ENCODE data around the gene MTM1. TPM values are rescaled to one million over a fixed set of nuclear protein-coding genes. Genes with fewer than 3 reads are reported as not detected.

MTM1 gene
- total RNA-seq, 4 donors from 2014 or later = 16.3 to 50.0 (median 22.8) TPM

GRCh38 chrX:150616863-150617198 lies 48.4 kb downstream of the MTM1 start:
- Histone ChIP-seq H3K4me3 (replicated peaks in 1 of 3) (no peak overlapping the region), H3K9me3 (no peaks in the 10 kb centered on the region), H3K27me3 (no peaks in the 10 kb centered on the region), H3K4me1 (no peaks in the 10 kb centered on the region), H3K36me3 (no peaks in the 10 kb centered on the region), H3K27ac (no peak overlapping the region)
- intact Hi-C loops (cut with DNase I) = no loop called here
- WGBS, 2 donors = 85 to 90% methylated on average over 2 of the region's 2 CpGs
- TF ChIP-seq CTCF (IDR thresholded peaks at IDR 0.05) (no peak), POLR2A (IDR thresholded peaks at IDR 0.05) (no peak)
- DNase-seq = no peak

GRCh38 chrX:150621652-150622051 lies 53.2 kb downstream of the MTM1 start:
- H3K4me1 ChIP-seq = no peaks in the 10 kb centered on the region
- intact Hi-C loops (cut with DNase I) = no loop called here
- H3K36me3 ChIP-seq = no peaks in the 10 kb centered on the region
- TF ChIP-seq POLR2A (IDR thresholded peaks at IDR 0.05) = no peak
- no peak for TF ChIP-seq CTCF (IDR thresholded peaks at IDR 0.05)
- 90 to 93% methylated on average over 2 of the region's 2 CpGs for WGBS, 2 donors
- H3K9me3 ChIP-seq = no peaks in the 10 kb centered on the region
- H3K4me3 ChIP-seq (replicated peaks in 1 of 3) = no peak overlapping the region
- DNase-seq = no peak
- no peaks in the 10 kb centered on the region for H3K27me3 ChIP-seq
- H3K27ac ChIP-seq = no peak overlapping the region

GRCh38 chrX:150623583-150623982 lies 55.2 kb downstream of the MTM1 start:
- TF ChIP-seq CTCF (IDR thresholded peaks at IDR 0.05) (no peak), POLR2A (IDR thresholded peaks at IDR 0.05) (no peak)
- intact Hi-C loops (cut with DNase I) = no loop called here
- Histone ChIP-seq H3K27ac (no peak overlapping the region), H3K36me3 (no peaks in the 10 kb centered on the region), H3K4me3 (replicated peaks in 1 of 3) (no peak overlapping the region), H3K9me3 (no peaks in the 10 kb centered on the region), H3K4me1 (no peaks in the 10 kb centered on the region), H3K27me3 (no peaks in the 10 kb centered on the region)
- no peak for DNase-seq

- Histone ChIP-seq H3K27me3 (no peaks in the 10 kb centered on the region), H3K36me3 (no peaks in the 10 kb centered on the region), H3K4me3 (replicated peaks in 1 of 3) (no peak overlapping the region), H3K9me3 (no peaks in the 10 kb centered on the region), H3K27ac (no peak overlapping the region), H3K4me1 (no peaks in the 10 kb centered on the region)
- DNase-seq = no peak
- WGBS, 2 donors = 99% methylated on average over 6 of the region's 6 CpGs
- no peak for TF ChIP-seq CTCF (IDR thresholded peaks at IDR 0.05)
- no peak for TF ChIP-seq POLR2A (IDR thresholded peaks at IDR 0.05)
- intact Hi-C loops (cut with DNase I) = no loop called here
Observed at GRCh38 chrX:150625097-150625496, 56.7 kb downstream of the MTM1 start.

GRCh38 chrX:150625875-150626274 lies 57.5 kb downstream of the MTM1 start:
- H3K27ac ChIP-seq = no peak overlapping the region
- intact Hi-C loops (cut with DNase I) = no loop called here
- TF ChIP-seq POLR2A (IDR thresholded peaks at IDR 0.05) (no peak), CTCF (IDR thresholded peaks at IDR 0.05) (no peak)
- no peak overlapping the region for H3K4me3 ChIP-seq (replicated peaks in 1 of 3)
- no peaks in the 10 kb centered on the region for H3K27me3 ChIP-seq
- DNase-seq = no peak
- H3K4me1 ChIP-seq = no peaks in the 10 kb centered on the region
- no peaks in the 10 kb centered on the region for H3K9me3 ChIP-seq
- H3K36me3 ChIP-seq = peaks cover 0 to 3% of the 10 kb centered on the region in 2 donors
- 94 to 97% methylated on average over 3 of the region's 3 CpGs for WGBS, 2 donors
